Smooth muscle cell (in vitro differentiated cells): ENCODE results near the gene HOXD12. TPM values are rescaled to one million over a fixed set of nuclear protein-coding genes. Genes with fewer than 3 reads are reported as not detected.

Source experiments
- DNase-seq: peaks from one replicate; lab custom pipeline; 2025; ENCODE audit not compliant: unreplicated experiment; lab: John Stamatoyannopoulos, UW
- H2AFZ ChIP-seq: fragments of 200-600 bp; sonication (generic); 2 replicates; pipeline ENCODE4 v1.6.0; 2016; ENCODE audit warnings: antibody characterized with exemption, low read depth, mild to moderate bottlenecking
- H3F3A ChIP-seq: fragments of 200-600 bp; sonication (generic); 2 replicates; pipeline ENCODE4 v1.6.0; 2017; ENCODE audit warnings: antibody characterized with exemption, low read depth
- H3K27ac ChIP-seq: fragments of 200-600 bp; sonication (generic); 2 replicates; pipeline ENCODE4 v1.5.1; 2016; ENCODE audit warnings: low read depth, mild to moderate bottlenecking
- H3K27me3 ChIP-seq: fragments of 200-600 bp; sonication (generic); 2 replicates; pipeline ENCODE4 v1.6.1; 2016; ENCODE audit warnings: low read depth, mild to moderate bottlenecking
- H3K36me3 ChIP-seq: fragments of 200-600 bp; sonication (generic); 2 replicates; pipeline ENCODE4 v1.5.1; 2016; ENCODE audit warnings: low read depth
- H3K4me1 ChIP-seq: fragments of 200-600 bp; sonication (generic); 2 replicates; pipeline ENCODE4 v1.5.1; 2016; ENCODE audit warnings: low read depth
- H3K4me2 ChIP-seq: fragments of 200-600 bp; sonication (generic); 2 replicates; pipeline ENCODE4 v1.6.0; 2016; ENCODE audit warnings: mild to moderate bottlenecking
- H3K4me3 ChIP-seq: fragments of 200-600 bp; sonication (generic); 2 replicates; pipeline ENCODE4 v1.5.1; 2016; ENCODE audit warnings: mild to moderate bottlenecking
- H3K79me2 ChIP-seq: fragments of 200-600 bp; sonication (generic); 2 replicates; pipeline ENCODE4 v1.6.0; 2016; ENCODE audit warnings: low read depth, mild to moderate bottlenecking
- H3K9ac ChIP-seq: fragments of 200-600 bp; sonication (generic); 2 replicates; pipeline ENCODE4 v1.6.0; 2016; ENCODE audit warnings: low read depth
- H3K9me3 ChIP-seq: fragments of 200-600 bp; sonication (generic); replicated peaks from 2 replicates; pipeline ENCODE4 v1.5.1; 2016; ENCODE audit warnings: low read depth
- H4K20me1 ChIP-seq: fragments of 200-600 bp; sonication (generic); 2 replicates; pipeline ENCODE4 v1.6.0; 2016; ENCODE audit warnings: low read depth
- CTCF ChIP-seq: fragments of 200-600 bp; sonication (generic); IDR thresholded peaks from 2 replicates; pipeline ENCODE4 v1.5.1; 2017; ENCODE audit warnings: borderline replicate concordance, mild to moderate bottlenecking, antibody characterized with exemption; ENCODE audit not compliant: insufficient read depth, poor library complexity, severe bottlenecking
- WGBS: methylation state at CpG from one replicate; pipeline ENCODE4 v1.1.7; 2016; ENCODE audit warnings: low lambda C conversion rate; 5-methylcytosine and 5-hydroxymethylcytosine counted together
- polyA plus RNA-seq: library from polyadenylated mRNA; unstranded; fragments of >200 nt; fragmentation: Nextera tagmentation; extraction: Ambion mirVana; gene quantifications from 2 replicates; pipeline ENCODE4 v1.2.1, GENCODE V29; 2016
- total RNA-seq: library from RNA; depleted of rRNA; stranded (reverse); fragments of >200 nt; gene quantifications from 2 replicates; pipeline ENCODE4 v1.2.3, GENCODE V29; 2014

The HOXD12 gene
- total and polyA plus RNA-seq, 2 experiments from 2014 or later = not detected

GRCh38 chr2:176094349-176094748 lies 5.2 kb upstream of the HOXD12 start:
- Histone ChIP-seq H3K27me3 (peaks cover 100% of the 10 kb centered on the region), H3K9me3 (no peaks in the 10 kb centered on the region), H3K4me2 (no peak overlapping the region), H3K9ac (no peak overlapping the region), H4K20me1 (no peaks in the 10 kb centered on the region), H3K27ac (no peak overlapping the region), H3K36me3 (no peaks in the 10 kb centered on the region), H2AFZ (no peak overlapping the region), H3K4me3 (peak overlapping the region; percentile 58), H3K4me1 (no peaks in the 10 kb centered on the region), H3F3A (peaks cover 3% of the 10 kb centered on the region), H3K79me2 (no peaks in the 10 kb centered on the region)
- DNase-seq = no peak
- 12% methylated on average over 12 of the region's 12 CpGs for WGBS
- TF ChIP-seq CTCF = no peak

GRCh38 chr2:176095421-176095820 lies 4.2 kb upstream of the HOXD12 start:
- Histone ChIP-seq H3K79me2 (no peaks in the 10 kb centered on the region), H3K4me1 (no peaks in the 10 kb centered on the region), H4K20me1 (no peaks in the 10 kb centered on the region), H2AFZ (no peak overlapping the region), H3K9ac (no peak overlapping the region), H3K36me3 (no peaks in the 10 kb centered on the region), H3K27me3 (peaks cover 100% of the 10 kb centered on the region), H3K4me2 (no peak overlapping the region), H3K4me3 (peak overlapping the region; percentile 58), H3F3A (peaks cover 3% of the 10 kb centered on the region), H3K9me3 (no peaks in the 10 kb centered on the region), H3K27ac (no peak overlapping the region)
- DNase-seq = no peak
- TF ChIP-seq CTCF = no peak
- 48% methylated on average over 5 of the region's 5 CpGs for WGBS

GRCh38 chr2:176096243-176096985 lies 3.2 kb upstream of the HOXD12 start:
- Histone ChIP-seq H3K4me2 (peak overlapping the region; percentile 96), H3K9me3 (no peaks in the 10 kb centered on the region), H3K36me3 (no peaks in the 10 kb centered on the region), H4K20me1 (no peaks in the 10 kb centered on the region), H3F3A (peaks cover 3% of the 10 kb centered on the region), H3K79me2 (no peaks in the 10 kb centered on the region), H2AFZ (peak overlapping the region; percentile 89), H3K4me1 (no peaks in the 10 kb centered on the region), H3K27me3 (peaks cover 100% of the 10 kb centered on the region), H3K9ac (no peak overlapping the region), H3K4me3 (peak overlapping the region; percentile 58), H3K27ac (no peak overlapping the region)
- DNase-seq = no peak
- no peak for TF ChIP-seq CTCF
- 7% methylated on average over 16 of the region's 16 CpGs for WGBS
